Activated CD4-positive, alpha-beta T cell treated with anti-CD3 and anti-CD28 coated beads for 36 hours (primary cell): ENCODE data around the gene MT1A. TPM values are rescaled to one million over a fixed set of nuclear protein-coding genes. Genes with fewer than 3 reads are reported as not detected.

Source experiments
- ATAC-seq: fragments of 200-7000 bp; cut with Tn5 transposase; one replicate; pipeline ENCODE4 v1.10.0; 2021; ENCODE audit warnings: mild to moderate bottlenecking, moderate library complexity
- CTCF ChIA-PET: fragments of 350-600 bp; sonication (Branson Sonifier 250); formaldehyde crosslinking; loops from one replicate; lab custom pipeline; 2021; ENCODE audit warnings: antibody characterized with exemption; lab: Charles Lee
- POLR2A ChIA-PET: fragments of 350-600 bp; sonication (Branson Sonifier 250); formaldehyde crosslinking; loops from one replicate; lab custom pipeline; 2021; ENCODE audit warnings: antibody characterized with exemption, inconsistent platforms; lab: Charles Lee
- DNase-seq: peaks from one replicate; pipeline ENCODE4 v3.0.0-alpha.2; 2020
- H3K27ac Mint-ChIP-seq: one replicate; pipeline ENCODE4 v1.8.0; 2021; ENCODE audit warnings: mixed read lengths
- H3K27me3 Mint-ChIP-seq: one replicate; pipeline ENCODE4 v1.8.0; 2021; ENCODE audit warnings: mixed read lengths
- H3K36me3 Mint-ChIP-seq: one replicate; pipeline ENCODE4 v1.8.0; 2021; ENCODE audit warnings: low read depth, mixed read lengths
- H3K4me1 Mint-ChIP-seq: one replicate; pipeline ENCODE4 v1.8.0; 2021; ENCODE audit warnings: mixed read lengths
- H3K4me3 Mint-ChIP-seq: one replicate; pipeline ENCODE4 v1.8.0; 2021; ENCODE audit warnings: mild to moderate bottlenecking, moderate library complexity, mixed read lengths
- H3K9me3 Mint-ChIP-seq: one replicate; pipeline ENCODE4 v1.8.0; 2021; ENCODE audit warnings: low read depth, mixed read lengths
- intact Hi-C, 2 experiments: fragments of 100-400 bp; cut with DNase I in 1 of 2; cut with micrococcal nuclease in 1 of 2; formaldehyde crosslinking; loops; one replicate each; pipeline versions ENCODE4 v1.14.2 to v1.15.1; 2022 to 2024; cut with DNase I, micrococcal nuclease
- total RNA-seq, 2 experiments: library from RNA; stranded (reverse); gene quantifications; one replicate each; pipeline ENCODE4 v1.2.3, GENCODE V29; 2021

Gene MT1A
- total RNA-seq, 2 experiments from 2014 or later: 0.74 to 1.1 TPM

- H3K9me3 Mint-ChIP-seq: no peaks in the 10 kb centered on the region
Observed at GRCh38 chr16:56610017-56610608, 28.4 kb upstream of the MT1A start.

GRCh38 chr16:56610609-56611111, 27.8 kb upstream of the MT1A start:
- H3K36me3 Mint-ChIP-seq: peaks cover 7% of the 10 kb centered on the region
- DNase-seq: no peak
- POLR2A ChIA-PET: interaction anchor here (0.6 to 3.7 kb wide), 4 partner anchors 16 to 600 kb away, joined by 4 to 31 read pairs (median 6); partner anchors contain the start of genes MT1E and MT1X
- H3K9me3 Mint-ChIP-seq: no peaks in the 10 kb centered on the region
- H3K4me1 Mint-ChIP-seq: peaks cover 80% of the 10 kb centered on the region
- peak overlapping the region; percentile 98 for H3K27ac Mint-ChIP-seq
- peak; percentile 23 for ATAC-seq
- intact Hi-C loops: loop anchor here (1.0 to 10.0 kb wide), 6 partner anchors 327 to 992 kb away; partner anchors contain the start of genes NLRC5 (in 1 of the 2), PSME3IP1 (in 1 of the 2) and RSPRY1 (in 1 of the 2)
- H3K4me3 Mint-ChIP-seq: peak overlapping the region; percentile 97
- H3K27me3 Mint-ChIP-seq: no peaks in the 10 kb centered on the region
- CTCF ChIA-PET: interaction anchor here (0.7 to 1.9 kb wide), 4 partner anchors 10 to 91 kb away, joined by 3 to 5 read pairs (median 3); no protein-coding TSS in a partner anchor

More at GRCh38 chr16:56610017-56610608, 28.4 kb upstream of the MT1A start:
- H3K36me3 Mint-ChIP-seq: peaks cover 7% of the 10 kb centered on the region
- peak overlapping the region; percentile 97 for H3K4me3 Mint-ChIP-seq
- peak; percentile 60 for ATAC-seq
- no peaks in the 10 kb centered on the region for H3K27me3 Mint-ChIP-seq
- POLR2A ChIA-PET: interaction anchor here (0.6 to 3.7 kb wide), 4 partner anchors 16 to 601 kb away, joined by 4 to 31 read pairs (median 6); partner anchors contain the start of genes MT1E and MT1X
- peak overlapping the region; percentile 98 for H3K27ac Mint-ChIP-seq
- DNase-seq: peak; percentile 93
- peaks cover 74% of the 10 kb centered on the region for H3K4me1 Mint-ChIP-seq
- intact Hi-C loops: loop anchor here (1.0 to 10.0 kb wide), 6 partner anchors 327 to 992 kb away; partner anchors contain the start of genes NLRC5 (in 1 of the 2), PSME3IP1 (in 1 of the 2) and RSPRY1 (in 1 of the 2)
- CTCF ChIA-PET: interaction anchor here (0.7 to 1.9 kb wide), 4 partner anchors 8 to 92 kb away, joined by 3 to 5 read pairs (median 4); no protein-coding TSS in a partner anchor

GRCh38 chr16:56611281-56611833, 27.1 kb upstream of the MT1A start:
- H3K27ac Mint-ChIP-seq: peak overlapping the region; percentile 98
- CTCF ChIA-PET: interaction anchor here (0.9 to 1.9 kb wide), 3 partner anchors 11 to 91 kb away, joined by 3 to 5 read pairs (median 5); no protein-coding TSS in a partner anchor
- H3K4me3 Mint-ChIP-seq: no peak overlapping the region
- intact Hi-C loops: loop anchor here (5.0 to 10.0 kb wide), 5 partner anchors 326 to 991 kb away; partner anchors contain the start of genes NLRC5 (in 1 of the 2), PSME3IP1 (in 1 of the 2) and RSPRY1 (in 1 of the 2)
- peaks cover 75% of the 10 kb centered on the region for H3K4me1 Mint-ChIP-seq
- DNase-seq (peak; percentile 45), ATAC-seq (no peak)
- H3K36me3 Mint-ChIP-seq: peaks cover 7% of the 10 kb centered on the region
- H3K27me3 Mint-ChIP-seq: no peaks in the 10 kb centered on the region
- H3K9me3 Mint-ChIP-seq: no peaks in the 10 kb centered on the region
- POLR2A ChIA-PET: interaction anchor here (1.4 kb wide), 1 partner anchor 65 kb away, joined by 3 read pairs; no protein-coding TSS in a partner anchor

GRCh38 chr16:56613706-56614105, 24.8 kb upstream of the MT1A start:
- DNase-seq (no peak), ATAC-seq (no peak)
- Mint-ChIP-seq H3K4me3 (peak overlapping the region; percentile 35), H3K27ac (peak overlapping the region; percentile 80), H3K36me3 (peaks cover 7% of the 10 kb centered on the region), H3K9me3 (no peaks in the 10 kb centered on the region), H3K27me3 (peaks cover 10% of the 10 kb centered on the region), H3K4me1 (peaks cover 72% of the 10 kb centered on the region)
- POLR2A ChIA-PET: no interaction called here
- intact Hi-C loops: loop anchor here (5.0 to 10.0 kb wide), 5 partner anchors 324 to 989 kb away; partner anchors contain the start of genes NLRC5 (in 1 of the 2), PSME3IP1 (in 1 of the 2) and RSPRY1 (in 1 of the 2)
- CTCF ChIA-PET: interaction anchor here (1.3 kb wide), 1 partner anchor 10 kb away, joined by 3 read pairs; no protein-coding TSS in a partner anchor

- no peaks in the 10 kb centered on the region for H3K9me3 Mint-ChIP-seq
- intact Hi-C loops: loop anchor here (5.0 to 10.0 kb wide), 5 partner anchors 323 to 988 kb away; partner anchors contain the start of genes NLRC5 (in 1 of the 2), PSME3IP1 (in 1 of the 2) and RSPRY1 (in 1 of the 2)
- peak overlapping the region; percentile 35 for H3K4me3 Mint-ChIP-seq
- ChIA-PET POLR2A (no interaction called here), CTCF (interaction anchor here (0.7 to 1.6 kb wide), 3 partner anchors 9 to 16 kb away, joined by 4 read pairs; partner anchors contain the start of gene MT1E)
- peaks cover 11% of the 10 kb centered on the region for H3K27me3 Mint-ChIP-seq
- ATAC-seq: peak; percentile 63
- peak; percentile 60 for DNase-seq
- no peaks in the 10 kb centered on the region for H3K36me3 Mint-ChIP-seq
- H3K27ac Mint-ChIP-seq: peak overlapping the region; percentile 80
- peaks cover 70% of the 10 kb centered on the region for H3K4me1 Mint-ChIP-seq
Observed at GRCh38 chr16:56614549-56614991, 23.9 kb upstream of the MT1A start.

GRCh38 chr16:56615353-56615752, 23.1 kb upstream of the MT1A start:
- Mint-ChIP-seq H3K4me1 (peaks cover 65% of the 10 kb centered on the region), H3K27ac (peak overlapping the region; percentile 80), H3K9me3 (no peaks in the 10 kb centered on the region), H3K36me3 (no peaks in the 10 kb centered on the region), H3K4me3 (no peak overlapping the region), H3K27me3 (peaks cover 11% of the 10 kb centered on the region)
- intact Hi-C loops: loop anchor here in 1 of 2 experiments (10.0 kb wide), 1 partner anchor 569 kb away; the partner anchor contains the start of genes PSME3IP1 and RSPRY1
- ATAC-seq (no peak), DNase-seq (no peak)
- ChIA-PET CTCF (interaction anchor here (0.7 to 1.6 kb wide), 3 partner anchors 8 to 15 kb away, joined by 4 read pairs; partner anchors contain the start of gene MT1E), POLR2A (no interaction called here)

GRCh38 chr16:56616608-56617211, 21.8 kb upstream of the MT1A start:
- intact Hi-C loops: loop anchor here in 1 of 2 experiments (10.0 kb wide), 1 partner anchor 568 kb away; the partner anchor contains the start of genes PSME3IP1 and RSPRY1
- Mint-ChIP-seq H3K4me1 (peaks cover 52% of the 10 kb centered on the region), H3K36me3 (no peaks in the 10 kb centered on the region), H3K27ac (no peak overlapping the region), H3K9me3 (no peaks in the 10 kb centered on the region), H3K4me3 (peak overlapping the region; percentile 61), H3K27me3 (peaks cover 11% of the 10 kb centered on the region)
- POLR2A ChIA-PET: interaction anchor here (0.6 to 1.6 kb wide), 5 partner anchors 8 to 97 kb away, joined by 3 to 5 read pairs (median 4); partner anchors contain the start of genes MT1E and MT2A
- CTCF ChIA-PET: interaction anchor here (0.8 kb wide), 1 partner anchor 85 kb away, joined by 3 read pairs; no protein-coding TSS in a partner anchor
- DNase-seq: no peak
- no peak for ATAC-seq

- ChIA-PET CTCF (interaction anchor here (0.7 to 1.2 kb wide), 5 partner anchors 8 to 84 kb away, joined by 3 to 4 read pairs (median 3); partner anchors contain the start of gene MT2A), POLR2A (interaction anchor here (0.6 to 1.6 kb wide), 5 partner anchors 8 to 98 kb away, joined by 3 to 5 read pairs (median 4); partner anchors contain the start of genes MT1E and MT2A)
- Mint-ChIP-seq H3K27ac (no peak overlapping the region), H3K4me1 (peaks cover 45% of the 10 kb centered on the region), H3K4me3 (peak overlapping the region; percentile 61), H3K27me3 (peaks cover 11% of the 10 kb centered on the region), H3K9me3 (no peaks in the 10 kb centered on the region), H3K36me3 (no peaks in the 10 kb centered on the region)
- intact Hi-C loops: loop anchor here in 1 of 2 experiments (10.0 kb wide), 1 partner anchor 567 kb away; the partner anchor contains the start of genes PSME3IP1 and RSPRY1
- peak; percentile 83 for DNase-seq
- ATAC-seq: peak; percentile 69
Observed at GRCh38 chr16:56617212-56618085, 21.0 kb upstream of the MT1A start.

GRCh38 chr16:56618138-56618537, 20.3 kb upstream of the MT1A start:
- intact Hi-C loops: loop anchor here in 1 of 2 experiments (10.0 kb wide), 1 partner anchor 567 kb away; the partner anchor contains the start of genes PSME3IP1 and RSPRY1
- ChIA-PET POLR2A (interaction anchor here (1.1 to 1.6 kb wide), 2 partner anchors 7 to 10 kb away, joined by 4 to 5 read pairs; partner anchors contain the start of genes MT1E and MT2A), CTCF (interaction anchor here (0.7 to 1.2 kb wide), 4 partner anchors 9 to 17 kb away, joined by 3 to 4 read pairs (median 3); partner anchors contain the start of gene MT2A)
- no peaks in the 10 kb centered on the region for H3K9me3 Mint-ChIP-seq
- no peaks in the 10 kb centered on the region for H3K36me3 Mint-ChIP-seq
- H3K27me3 Mint-ChIP-seq: peaks cover 11% of the 10 kb centered on the region
- peaks cover 41% of the 10 kb centered on the region for H3K4me1 Mint-ChIP-seq
- DNase-seq (no peak), ATAC-seq (no peak)
- H3K4me3 Mint-ChIP-seq: peak overlapping the region; percentile 61
- H3K27ac Mint-ChIP-seq: no peak overlapping the region
